ENCODE measurements around the gene SYT1.

SYT1 gene

DNA sequence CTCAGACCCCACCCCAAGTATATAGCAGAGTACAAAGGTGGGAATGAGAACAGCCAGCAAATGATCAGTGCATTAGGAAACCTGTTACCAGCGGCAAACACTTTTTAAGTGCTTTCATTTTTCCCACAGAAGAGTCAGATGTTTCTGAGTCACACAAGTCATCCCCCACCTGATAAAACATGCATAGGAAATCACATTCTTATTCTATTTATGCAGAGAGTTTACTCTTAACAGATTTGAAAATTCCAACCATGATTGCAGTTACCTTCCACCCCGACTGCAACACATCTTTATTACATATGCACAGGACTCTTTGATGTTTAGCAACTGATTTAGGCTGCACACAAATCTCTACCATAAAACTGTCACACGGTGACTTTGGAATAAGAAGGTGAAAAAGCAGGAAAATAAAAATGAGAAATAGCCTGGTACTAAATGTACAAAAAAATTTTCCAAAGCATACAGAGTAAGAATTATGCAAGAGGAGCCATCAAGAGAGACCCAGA, 589.8 kb downstream of the SYT1 start:
- DNase-seq = no peak

DNA sequence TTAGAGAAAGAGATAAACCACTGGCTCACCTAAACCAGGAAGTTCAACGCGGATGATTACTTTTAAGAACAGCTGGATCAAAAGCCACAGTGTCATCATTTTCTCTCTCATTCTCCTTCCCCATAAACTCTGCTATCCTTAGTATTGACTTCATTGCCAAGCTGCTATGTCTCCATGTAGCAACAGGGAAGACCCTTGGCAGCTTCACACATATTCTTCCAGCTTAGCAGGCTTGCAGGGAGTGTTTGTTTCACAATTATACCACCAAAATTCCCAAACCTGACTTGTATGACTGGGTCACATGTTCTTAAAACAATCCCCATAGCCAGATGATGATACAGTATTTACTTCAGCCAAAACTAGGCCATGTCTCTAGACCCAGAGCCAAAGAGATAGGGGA, 590.7 kb downstream of the SYT1 start:
- no peak for DNase-seq

DNA sequence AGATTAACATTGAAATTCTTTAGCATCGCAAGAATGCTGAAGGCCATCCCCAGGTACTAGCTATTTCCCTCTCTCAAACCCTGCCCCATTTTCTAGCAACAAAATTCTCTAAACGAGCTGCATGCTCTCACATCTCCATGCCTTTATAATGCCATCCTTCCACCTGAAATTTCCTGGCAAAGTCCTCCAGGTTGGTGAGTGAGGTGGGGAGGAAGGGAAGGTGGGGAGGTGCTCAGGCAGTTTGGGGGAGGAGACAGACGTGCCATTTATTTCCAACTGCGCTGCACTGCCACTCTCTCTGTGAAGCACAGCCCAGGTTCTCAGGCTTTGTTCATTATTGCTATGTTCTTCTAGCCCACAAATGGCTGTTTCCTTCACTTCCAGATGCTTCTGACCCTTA, 617.7 kb downstream of the SYT1 start:
- no peak for DNase-seq

DNA sequence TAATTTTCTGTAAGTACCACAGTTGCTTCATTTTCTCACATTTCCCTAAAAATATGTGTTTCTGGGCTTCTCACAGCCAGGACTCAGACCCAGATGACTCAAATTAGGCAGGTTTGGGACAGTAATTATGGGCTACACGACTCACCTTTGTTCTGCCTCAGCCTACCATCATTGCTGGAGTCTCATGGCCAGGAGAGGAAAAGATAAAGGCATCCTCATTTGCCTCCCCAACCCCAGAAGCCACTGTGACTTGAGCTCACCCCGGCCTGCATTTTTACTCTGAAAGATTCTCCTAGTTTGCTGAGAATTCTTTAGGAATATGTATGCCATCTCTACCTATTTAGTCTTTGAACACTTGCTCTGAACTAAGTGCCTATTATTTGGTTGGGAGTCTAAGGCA, 618.3 kb downstream of the SYT1 start:
- no peak for DNase-seq

GRCh38 chr12:79486154-79486553, 621.6 kb downstream of the SYT1 start:
- DNase-seq = no peak

GRCh38 chr12:79487386-79488110, 623.0 kb downstream of the SYT1 start:
- no peak for DNase-seq
